Neuronal stem cell (in vitro differentiated cells): ENCODE results near the gene SYTL2. TPM values are rescaled to one million over a fixed set of nuclear protein-coding genes. Genes with fewer than 3 reads are reported as not detected.
"Not testable (repeated sequence)": the region's sequence is repeated elsewhere in the genome, so short reads cannot be mapped to it uniquely, and the experiment has no call there.

Experiments
- DNase-seq: peaks from one replicate; pipeline ENCODE4 v3.0.0-alpha.2; 2013; ENCODE audit warnings: low spot score
- H2AFZ ChIP-seq: one replicate; pipeline ENCODE4 v1.6.1; 2013; ENCODE audit warnings: mild to moderate bottlenecking, low read length, inconsistent platforms
- H2AK5ac ChIP-seq: 2 replicates; pipeline ENCODE4 v1.6.1; 2013; ENCODE audit warnings: low read depth, mild to moderate bottlenecking, inconsistent platforms, low read length, moderate library complexity, mixed read lengths
- H2BK120ac ChIP-seq: 2 replicates; pipeline ENCODE4 v1.6.1; 2013; ENCODE audit warnings: low read depth, mild to moderate bottlenecking, inconsistent platforms, low read length, moderate library complexity, mixed read lengths
- H2BK12ac ChIP-seq: one replicate; pipeline ENCODE4 v1.6.1; 2013; ENCODE audit warnings: low read length, inconsistent platforms
- H2BK15ac ChIP-seq: 2 replicates; pipeline ENCODE4 v1.6.1; 2013; ENCODE audit warnings: mild to moderate bottlenecking, low read length, inconsistent platforms, mixed read lengths
- H2BK5ac ChIP-seq: one replicate; pipeline ENCODE4 v1.6.1; 2013; ENCODE audit warnings: inconsistent platforms, mild to moderate bottlenecking, low read length, moderate library complexity
- H3K14ac ChIP-seq: one replicate; pipeline ENCODE4 v1.6.1; 2013; ENCODE audit warnings: low read length, inconsistent platforms
- H3K18ac ChIP-seq: 2 replicates; pipeline ENCODE4 v1.6.1; 2013; ENCODE audit warnings: low read length, inconsistent platforms
- H3K23ac ChIP-seq: 2 replicates; pipeline ENCODE4 v1.6.1; 2013; ENCODE audit warnings: low read depth, mild to moderate bottlenecking, mixed read lengths, low read length, inconsistent platforms; ENCODE audit not compliant: poor library complexity
- H3K27ac ChIP-seq: replicated peaks from 3 replicates; pipeline ENCODE4 v1.5.1; 2013; ENCODE audit warnings: low read length, inconsistent platforms
- H3K27me3 ChIP-seq, 3 experiments: 2 replicates each; pipeline ENCODE4 v1.6.1; 2013; ENCODE audit warnings: low read length in 3 of 3, mild to moderate bottlenecking in 2 of 3, inconsistent platforms in 1 of 3, low read depth in 1 of 3, mixed read lengths in 1 of 3, moderate library complexity in 1 of 3; ENCODE audit not compliant: control insufficient read depth in 3 of 3, insufficient read depth in 3 of 3
- H3K36me3 ChIP-seq, 2 donors: replicated peaks in 1 of 2; 2 replicates each; pipeline ENCODE4 v1.6.1; 2013; ENCODE audit warnings: low read length in 2 of 2; ENCODE audit not compliant: control insufficient read depth in 2 of 2, insufficient read depth in 2 of 2
- H3K4ac ChIP-seq: 2 replicates; pipeline ENCODE4 v1.6.1; 2013; ENCODE audit warnings: inconsistent platforms, mild to moderate bottlenecking, low read length, moderate library complexity
- H3K4me1 ChIP-seq, 2 donors: 1 replicate in 1 of 2; 2 replicates in 1 of 2; pipeline ENCODE4 v1.6.1; 2013; ENCODE audit warnings: low read length in 2 of 2, low read depth in 1 of 2; ENCODE audit not compliant: control insufficient read depth in 2 of 2, insufficient read depth in 1 of 2
- H3K4me2 ChIP-seq: one replicate; pipeline ENCODE4 v1.6.1; 2013; ENCODE audit warnings: mild to moderate bottlenecking, low read length, inconsistent platforms; ENCODE audit not compliant: insufficient read depth, poor library complexity, severe bottlenecking
- H3K4me3 ChIP-seq, 2 donors: 2 replicates each; pipeline ENCODE4 v1.5.1; 2013; ENCODE audit warnings: low read length in 2 of 2, mild to moderate bottlenecking in 2 of 2, inconsistent platforms in 1 of 2, moderate library complexity in 1 of 2
- H3K79me1 ChIP-seq: one replicate; pipeline ENCODE4 v1.6.1; 2013; ENCODE audit warnings: low read depth, mild to moderate bottlenecking, inconsistent platforms, low read length, moderate library complexity
- H3K9ac ChIP-seq: one replicate; pipeline ENCODE4 v1.6.1; 2013; ENCODE audit warnings: mild to moderate bottlenecking, low read depth, low read length, inconsistent platforms; ENCODE audit not compliant: poor library complexity
- H3K9me3 ChIP-seq, 2 donors: replicated peaks in 1 of 2; 2 replicates each; pipeline versions ENCODE3 to v1.6.1; 2013; ENCODE audit warnings: low read length in 2 of 2, mild to moderate bottlenecking in 2 of 2, inconsistent platforms in 1 of 2, low read depth in 1 of 2, mixed read lengths in 1 of 2, moderate library complexity in 1 of 2; ENCODE audit not compliant: control insufficient read depth in 2 of 2, insufficient read depth in 1 of 2
- H4K8ac ChIP-seq: one replicate; pipeline ENCODE4 v1.6.1; 2013; ENCODE audit warnings: low read depth, mild to moderate bottlenecking, inconsistent platforms, low read length, moderate library complexity
- H4K91ac ChIP-seq: one replicate; pipeline ENCODE4 v1.6.1; 2013; ENCODE audit warnings: low read length, low read depth, mild to moderate bottlenecking, inconsistent platforms; ENCODE audit not compliant: poor library complexity
- WGBS, 2 donors: extraction: QIAGEN DNeasy Blood & Tissue Kit; methylation state at CpG; one replicate each; pipeline ENCODE4 v1.1.7; 2013; ENCODE audit warnings: missing lambda C conversion rate in 2 of 2, mixed read lengths in 1 of 2; ENCODE audit not compliant: insufficient read length in 2 of 2, insufficient replicate concordance in 1 of 2; ENCODE audit errors: extremely low coverage in 2 of 2; 5-methylcytosine and 5-hydroxymethylcytosine counted together
- polyA plus RNA-seq, 2 experiments: library from polyadenylated mRNA; stranded (reverse); fragments of 200-250 nt; gene quantifications; one replicate each; pipeline ENCODE4 v1.2.3, GENCODE V29; 2013

Gene SYTL2
- 13.8 TPM for polyA plus RNA-seq (2013, experiment 1 of 2)
- polyA plus RNA-seq (2013, experiment 2 of 2), result 13.5 TPM

- Histone ChIP-seq H2AFZ (peak within 1 kb of the TSS; percentile 93), H3K14ac (peak within 1 kb of the TSS; percentile 31), H2BK12ac (no peak within 1 kb of the TSS), H3K4me2 (peak within 1 kb of the TSS; percentile 75), H4K8ac (no peak within 1 kb of the TSS), H3K18ac (peak within 1 kb of the TSS; percentile 86), H3K36me3 (no peaks in the 10 kb centered on the region), H2AK5ac (no peak within 1 kb of the TSS), H3K79me1 (peaks cover 1% of the 10 kb centered on the region), H3K27ac (no peak within 1 kb of the TSS), H4K91ac (no peak within 1 kb of the TSS), H3K4ac (no peak within 1 kb of the TSS), H2BK120ac (peak within 1 kb of the TSS; percentile 32), H3K4me1 (peaks cover 3 to 11% of the 10 kb centered on the region in 2 donors), H3K23ac (peak within 1 kb of the TSS; percentile 77), H3K4me3 (peak within 1 kb of the TSS; percentile 51 to 84), H2BK5ac (no peak within 1 kb of the TSS), H2BK15ac (peak within 1 kb of the TSS; percentile 23), H3K9ac (peak within 1 kb of the TSS; percentile 87), H3K9me3 (no peaks in the 10 kb centered on the region), H3K27me3 (peaks cover 0 to 66% (median 20%) of the 10 kb centered on the region in 3 experiments)
- WGBS, 2 donors, result no CpG with 5 or more reads among the region's 72 CpGs
- DNase-seq, result peak; percentile 73
Observed at GRCh38 chr11:85810871-85811611, at the start of gene SYTL2. SYTL2 (minus strand) TSS chr11:85811141; CDS start chr11:85757725, 53,416 bp downstream.

DNA sequence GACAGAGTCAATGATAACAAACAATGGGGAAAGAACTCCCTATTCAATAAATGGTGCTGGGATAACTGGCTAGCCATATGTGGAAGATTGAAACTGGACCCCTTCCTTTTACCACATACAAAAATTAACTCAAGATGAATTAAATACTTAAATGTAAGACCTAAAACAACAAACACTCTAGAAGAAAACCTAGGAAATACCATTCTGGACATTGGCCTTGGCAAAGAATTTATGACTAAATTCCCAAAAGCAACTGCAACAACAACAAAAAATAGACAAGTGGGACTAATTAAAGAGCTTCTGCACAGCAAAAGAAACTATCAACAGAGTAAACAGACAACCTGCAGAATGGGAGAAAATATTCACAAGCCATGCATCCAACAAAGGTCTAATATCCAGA, 48.6 kb upstream of the SYTL2 start:
- H3K36me3 ChIP-seq, H2AFZ ChIP-seq, H3K27me3 ChIP-seq, H3K4ac ChIP-seq, H2AK5ac ChIP-seq, H4K8ac ChIP-seq, H3K18ac ChIP-seq, H2BK120ac ChIP-seq, H3K9ac ChIP-seq, H3K9me3 ChIP-seq, H3K4me3 ChIP-seq, H3K79me1 ChIP-seq, DNase-seq, H2BK5ac ChIP-seq, H2BK15ac ChIP-seq, H4K91ac ChIP-seq, H3K4me2 ChIP-seq, H3K14ac ChIP-seq, H3K27ac ChIP-seq, H2BK12ac ChIP-seq, H3K4me1 ChIP-seq, H3K23ac ChIP-seq: not testable (repeated sequence)

- H3K4me3 ChIP-seq, result no peak overlapping the region
- peak overlapping the region; percentile 56 for H3K14ac ChIP-seq
- peaks cover 3 to 4% of the 10 kb centered on the region in 2 donors for H3K9me3 ChIP-seq
- no peak overlapping the region for H2BK120ac ChIP-seq
- H2BK5ac ChIP-seq, result no peak overlapping the region
- no CpG with 5 or more reads among the region's 10 CpGs for WGBS, 2 donors
- H2BK15ac ChIP-seq, result peak overlapping the region; percentile 25
- peaks cover 3% of the 10 kb centered on the region in 2 donors for H3K4me1 ChIP-seq
- H4K8ac ChIP-seq, result peak overlapping the region; percentile 6
- no peak for DNase-seq
- H4K91ac ChIP-seq, result no peak overlapping the region
- H3K79me1 ChIP-seq, result no peaks in the 10 kb centered on the region
- H3K36me3 ChIP-seq, result no peaks in the 10 kb centered on the region
- H2AK5ac ChIP-seq, result no peak overlapping the region
- H3K18ac ChIP-seq, result peak overlapping the region; percentile 76
- no peak overlapping the region for H3K4me2 ChIP-seq
- H2AFZ ChIP-seq, result no peak overlapping the region
- H3K23ac ChIP-seq, result peak overlapping the region; percentile 55
- H3K27me3 ChIP-seq, result no peaks in the 10 kb centered on the region
- peak overlapping the region; percentile 90 for H2BK12ac ChIP-seq
- peak overlapping the region; percentile 37 for H3K4ac ChIP-seq
- H3K27ac ChIP-seq, result no peak overlapping the region
- H3K9ac ChIP-seq, result peak overlapping the region; percentile 21
Observed at GRCh38 chr11:85857098-85857497, 46.2 kb upstream of the SYTL2 start.

- no peaks in the 10 kb centered on the region for H3K79me1 ChIP-seq
- H2BK15ac ChIP-seq, result no peak within 1 kb of the TSS
- H3K4ac ChIP-seq, result no peak within 1 kb of the TSS
- peak within 1 kb of the TSS; percentile 91 for H3K23ac ChIP-seq
- H3K9ac ChIP-seq, result peak within 1 kb of the TSS; percentile 63
- peak within 1 kb of the TSS; percentile 93 for H3K18ac ChIP-seq
- H2AK5ac ChIP-seq, result no peak within 1 kb of the TSS
- no peak for DNase-seq
- peak within 1 kb of the TSS; percentile 72 for H3K27ac ChIP-seq
- H3K9me3 ChIP-seq, result peaks cover 4 to 10% of the 10 kb centered on the region in 2 donors
- H2BK5ac ChIP-seq, result no peak within 1 kb of the TSS
- H3K14ac ChIP-seq, result no peak within 1 kb of the TSS
- no peaks in the 10 kb centered on the region for H3K27me3 ChIP-seq
- WGBS, 2 donors, result no CpG with 5 or more reads among the region's 13 CpGs
- peak within 1 kb of the TSS; percentile 96 for H2AFZ ChIP-seq
- H3K4me3 ChIP-seq, result peak within 1 kb of the TSS; percentile 41 to 59
- H3K4me1 ChIP-seq, result peaks cover 3% of the 10 kb centered on the region in 2 donors
- no peak within 1 kb of the TSS for H2BK120ac ChIP-seq
- peak within 1 kb of the TSS; percentile 81 for H3K4me2 ChIP-seq
- no peak within 1 kb of the TSS for H4K8ac ChIP-seq
- no peak within 1 kb of the TSS for H2BK12ac ChIP-seq
- no peak within 1 kb of the TSS for H4K91ac ChIP-seq
- no peaks in the 10 kb centered on the region for H3K36me3 ChIP-seq
Observed at GRCh38 chr11:85855341-85855656, 44.4 kb upstream of the SYTL2 start, which contains the start of gene CCDC83. CCDC83 (plus strand) TSS chr11:85855383; CDS start chr11:85865124, 9,741 bp downstream.
